Measurements from ENCODE around the gene GRIN2A.

Gene GRIN2A

GRCh38 chr16:10206215-10206614 is 24.0 kb upstream of the GRIN2A start:
- Histone ChIP-seq H3K4me3 (replicated peaks; ENCODE audit: insufficient read depth, low read length) (no peak overlapping the region), H3K27ac (replicated peaks) (no peak overlapping the region), H3K27me3 (ENCODE audit: insufficient read depth, poor library complexity, severe bottlenecking) (no peaks in the 10 kb centered on the region)
- DNase-seq (ENCODE audit: low read depth in 1 of 2, low spot score in 1 of 2): no peak
- TF ChIP-seq POLR2AphosphoS5 (IDR thresholded peaks at IDR 0.05; ENCODE audit: low read depth) (no peak), REST (IDR thresholded peaks at IDR 0.05; ENCODE audit: insufficient replicate concordance, low read depth) (no peak), SPI1 (IDR thresholded peaks at IDR 0.05; ENCODE audit: borderline replicate concordance, low read depth) (no peak), GABPA (IDR thresholded peaks at IDR 0.05; ENCODE audit: low read depth) (no peak), CTCF (IDR thresholded peaks at IDR 0.05; ENCODE audit: insufficient read depth, low read length) (no peak)

GRCh38 chr16:10205688-10206087 is 23.5 kb upstream of the GRIN2A start:
- no peak overlapping the region for H3K4me3 ChIP-seq (replicated peaks; ENCODE audit: insufficient read depth, low read length)
- no peak overlapping the region for H3K27ac ChIP-seq (replicated peaks)
- no peak for TF ChIP-seq CTCF (IDR thresholded peaks at IDR 0.05; ENCODE audit: insufficient read depth, low read length)
- TF ChIP-seq SPI1 (IDR thresholded peaks at IDR 0.05; ENCODE audit: borderline replicate concordance, low read depth): no peak
- no peak for TF ChIP-seq REST (IDR thresholded peaks at IDR 0.05; ENCODE audit: insufficient replicate concordance, low read depth)
- TF ChIP-seq GABPA (IDR thresholded peaks at IDR 0.05; ENCODE audit: low read depth): no peak
- no peak for TF ChIP-seq POLR2AphosphoS5 (IDR thresholded peaks at IDR 0.05; ENCODE audit: low read depth)
- no peaks in the 10 kb centered on the region for H3K27me3 ChIP-seq (ENCODE audit: insufficient read depth, poor library complexity, severe bottlenecking)
- no peak for DNase-seq (ENCODE audit: low read depth in 1 of 2, low spot score in 1 of 2)

GRCh38 chr16:10202649-10203048 is 20.4 kb upstream of the GRIN2A start:
- no peak for TF ChIP-seq REST (IDR thresholded peaks at IDR 0.05; ENCODE audit: insufficient replicate concordance, low read depth)
- TF ChIP-seq SPI1 (IDR thresholded peaks at IDR 0.05; ENCODE audit: borderline replicate concordance, low read depth): no peak
- no peak for TF ChIP-seq CTCF (IDR thresholded peaks at IDR 0.05; ENCODE audit: insufficient read depth, low read length)
- TF ChIP-seq GABPA (IDR thresholded peaks at IDR 0.05; ENCODE audit: low read depth): no peak
- TF ChIP-seq POLR2AphosphoS5 (IDR thresholded peaks at IDR 0.05; ENCODE audit: low read depth): no peak
- H3K4me3 ChIP-seq (replicated peaks; ENCODE audit: insufficient read depth, low read length): no peak overlapping the region
- DNase-seq (ENCODE audit: low read depth in 1 of 2, low spot score in 1 of 2): no peak
- H3K27me3 ChIP-seq (ENCODE audit: insufficient read depth, poor library complexity, severe bottlenecking): no peaks in the 10 kb centered on the region
- no peak overlapping the region for H3K27ac ChIP-seq (replicated peaks)

Data from HL-60 (cell line).